Heart left ventricle (tissue), 13 donors: ENCODE data around the gene ST3GAL5.

Experiments used
- CTCF ChIP-seq, 12 donors: fragments of 200-600 bp; sonication (generic) in 4 of 12; IDR thresholded peaks; one replicate each; pipeline versions ENCODE4 v1.5.0 to v1.8.0; 2018 to 2022; ENCODE audit warnings: antibody characterized with exemption in 12 of 12, mild to moderate bottlenecking in 5 of 12
- POLR2A ChIP-seq, 2 donors: fragments of 450-650 bp; IDR thresholded peaks; one replicate each; pipeline ENCODE4 v1.6.1; 2017; ENCODE audit warnings: antibody characterized with exemption in 2 of 2, mild to moderate bottlenecking in 2 of 2, moderate library complexity in 2 of 2
- donor health status: ischemic (EF 13 %, LVEDD 7.1; RV severe dilation, severe dysfunction).
- donor health status: DM: no; HTN: yes; CAD: no.
- donor health status: DM: no; HTN: no; CAD: no.
- donor health status: ischemic (EF 25% LVEDD 6.9; RV normal size, moderate dysfunction).
- donor health status: ischemic (EF 25% LVEDD 5.7; RV mildly dilated, moderate dysfunction).
- donor health status: ischemic (EF 35%, LVEDD 5.7; RV mildly dilated, moderate dysfunction).
- donor health status: nonischemic (EF 11% LVEDD 7.7; RV severe dilation, severe dysfunction).
- donor health status: DM: yes; HTN: yes; CAD: no.
- donor health status: PGD.
- donor health status: ischemic (EF 29% LVEDD 5.4; RV normal size, mild dysfunction).
- donor health status: nonischemic (EF 23%, LVEDD 6.1; RV moderate dilation, normal function).

- TF ChIP-seq CTCF (IDR thresholded peaks at IDR 0.05) (no peak), POLR2A (IDR thresholded peaks at IDR 0.05) (no peak)
These were observed 73.8 kb downstream of the ST3GAL5 start for GRCh38 chr2:85814802-85815550.
